ENCODE results near the gene UCKL1.

Gene UCKL1

DNA sequence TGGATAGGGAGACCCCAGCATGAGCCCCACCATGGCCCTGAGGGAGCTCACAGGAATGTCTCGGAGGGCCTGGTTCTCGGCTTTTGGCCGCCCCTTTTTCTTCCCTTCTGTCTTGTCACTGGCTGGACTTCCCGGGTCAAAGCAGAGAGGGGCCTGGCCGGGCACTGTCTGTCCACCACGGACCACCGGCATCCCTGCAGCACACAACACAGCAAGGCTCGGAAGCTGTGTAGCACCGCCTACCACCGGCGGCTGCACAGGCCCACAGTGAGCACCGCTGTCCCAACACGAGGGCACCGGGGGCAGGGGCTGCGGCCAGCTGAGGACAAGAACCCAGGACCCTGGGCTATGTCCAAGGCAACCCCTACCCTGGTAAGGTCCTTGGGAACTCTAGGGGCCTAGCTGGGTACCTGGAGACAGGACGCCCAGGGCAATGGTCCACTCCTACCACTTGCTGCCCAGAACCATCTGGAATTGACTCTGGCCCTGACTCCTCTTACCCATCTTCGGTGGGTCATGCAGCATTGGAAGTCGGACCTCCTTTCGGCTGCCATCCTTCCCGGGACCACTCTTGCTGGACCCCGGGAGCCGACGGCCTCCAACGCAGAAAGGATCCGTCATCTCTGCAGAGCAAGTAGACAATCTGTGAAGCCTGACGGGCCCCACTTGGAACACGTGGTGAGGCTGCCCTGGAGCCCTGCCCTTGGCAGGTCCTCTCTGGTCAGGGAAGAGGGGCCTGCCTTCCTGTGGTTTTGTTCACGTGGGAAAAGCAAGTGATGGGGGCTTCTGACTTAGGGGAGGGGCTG lies 11.3 kb upstream of the UCKL1 start:
- in situ Hi-C loops (cut with HindIII; ENCODE audit: low sequenced_read_pairs) = no loop called here

DNA sequence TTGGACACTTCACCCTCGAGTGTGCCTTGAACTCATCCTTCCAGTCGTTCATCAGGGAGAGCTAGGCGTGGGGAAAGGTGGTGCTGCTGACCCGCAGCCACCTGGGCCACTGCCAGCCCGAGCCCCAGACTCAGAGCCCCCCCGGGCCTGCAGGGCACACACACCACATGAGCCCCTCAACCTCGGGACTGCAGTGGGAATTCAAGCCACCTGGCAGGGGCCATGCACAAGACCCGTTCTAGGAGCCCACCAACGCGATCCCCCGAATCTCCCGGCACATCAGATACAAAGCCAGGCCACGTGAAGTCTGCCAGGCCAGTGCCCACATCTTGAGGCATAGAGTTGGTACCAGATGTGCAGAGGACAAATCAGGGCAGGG lies 10.7 kb upstream of the UCKL1 start:
- in situ Hi-C loops (cut with HindIII; ENCODE audit: low sequenced_read_pairs) = no loop called here
- no peak for DNase-seq (ENCODE audit: low read depth, low spot score)
- H3K4me3 ChIP-seq (ENCODE audit: low read depth, low read length) = no peak overlapping the region
- TF ChIP-seq, protein P1, sequence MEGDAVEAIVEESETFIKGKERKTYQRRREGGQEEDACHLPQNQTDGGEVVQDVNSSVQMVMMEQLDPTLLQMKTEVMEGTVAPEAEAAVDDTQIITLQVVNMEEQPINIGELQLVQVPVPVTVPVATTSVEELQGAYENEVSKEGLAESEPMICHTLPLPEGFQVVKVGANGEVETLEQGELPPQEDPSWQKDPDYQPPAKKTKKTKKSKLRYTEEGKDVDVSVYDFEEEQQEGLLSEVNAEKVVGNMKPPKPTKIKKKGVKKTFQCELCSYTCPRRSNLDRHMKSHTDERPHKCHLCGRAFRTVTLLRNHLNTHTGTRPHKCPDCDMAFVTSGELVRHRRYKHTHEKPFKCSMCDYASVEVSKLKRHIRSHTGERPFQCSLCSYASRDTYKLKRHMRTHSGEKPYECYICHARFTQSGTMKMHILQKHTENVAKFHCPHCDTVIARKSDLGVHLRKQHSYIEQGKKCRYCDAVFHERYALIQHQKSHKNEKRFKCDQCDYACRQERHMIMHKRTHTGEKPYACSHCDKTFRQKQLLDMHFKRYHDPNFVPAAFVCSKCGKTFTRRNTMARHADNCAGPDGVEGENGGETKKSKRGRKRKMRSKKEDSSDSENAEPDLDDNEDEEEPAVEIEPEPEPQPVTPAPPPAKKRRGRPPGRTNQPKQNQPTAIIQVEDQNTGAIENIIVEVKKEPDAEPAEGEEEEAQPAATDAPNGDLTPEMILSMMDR (IDR thresholded peaks at IDR 0.05; ENCODE audit: low read depth, low read length) = no peak

More for the DNA sequence above, 11.3 kb upstream of the UCKL1 start:
- no peak for DNase-seq (ENCODE audit: low read depth, low spot score)
- H3K4me3 ChIP-seq (ENCODE audit: low read depth, low read length) = no peak overlapping the region
- TF ChIP-seq, protein P1 (IDR thresholded peaks at IDR 0.05; ENCODE audit: low read depth, low read length) = no peak

DNA sequence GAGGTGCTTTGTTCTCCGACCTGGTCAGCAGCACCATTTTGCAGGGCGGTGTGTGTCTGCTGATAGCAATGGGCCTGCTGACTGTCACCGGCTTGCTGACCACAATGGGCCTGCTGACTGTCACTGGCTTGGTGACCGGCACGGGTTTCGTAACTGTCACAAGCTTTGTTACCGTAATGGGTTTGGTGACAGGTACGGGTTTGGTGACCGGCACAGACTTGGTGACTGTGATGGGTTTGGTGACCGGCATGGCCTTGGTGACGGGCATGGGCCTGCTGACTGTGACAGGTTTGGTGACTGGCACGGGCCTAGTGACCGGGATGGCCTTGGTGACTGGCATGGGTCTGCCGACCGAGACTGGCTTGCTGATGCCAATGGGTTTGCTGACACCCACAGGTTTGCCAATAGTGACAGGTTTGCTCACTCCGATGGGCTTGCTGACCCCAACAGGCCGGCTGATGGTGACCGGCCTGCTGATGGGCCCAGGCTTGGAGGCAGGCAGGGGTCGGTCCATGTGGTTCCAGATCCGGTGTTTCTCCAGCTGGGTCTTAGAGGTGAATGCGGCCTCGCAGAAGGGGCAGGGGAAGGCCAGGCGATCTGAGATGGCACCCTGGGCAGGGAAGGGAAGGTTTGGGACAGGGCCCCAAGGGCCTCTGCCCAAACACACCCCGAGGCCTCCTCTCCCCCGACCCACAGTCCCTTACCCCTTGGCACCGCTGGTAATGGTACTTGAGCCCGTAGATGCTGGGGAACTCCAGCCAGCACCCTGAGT lies 10.1 kb upstream of the UCKL1 start:
- DNase-seq (ENCODE audit: low read depth, low spot score) = no peak
- in situ Hi-C loops (cut with HindIII; ENCODE audit: low sequenced_read_pairs) = no loop called here

DNA sequence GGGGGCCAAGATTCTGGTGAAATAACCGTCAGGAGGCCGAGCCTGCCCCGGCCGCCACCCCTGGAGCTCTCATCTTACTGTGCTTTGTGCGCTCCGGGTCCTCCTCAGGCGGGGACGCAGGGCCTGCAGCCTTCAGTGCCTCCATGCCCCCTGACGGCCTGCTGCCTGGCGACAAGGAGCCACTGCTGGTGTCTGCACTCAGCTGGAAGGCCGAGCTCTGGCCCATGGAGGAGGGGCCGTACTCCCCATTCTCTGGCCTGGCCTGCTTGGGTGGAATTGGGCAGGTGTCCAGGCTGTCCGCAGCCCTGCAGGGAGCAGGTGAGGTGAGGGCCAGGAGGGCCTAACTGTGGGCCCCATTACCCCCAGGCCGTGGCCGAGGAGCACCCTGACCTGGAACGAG lies 8.2 kb upstream of the UCKL1 start:
- DNase-seq (ENCODE audit: low read depth, low spot score) = no peak
- in situ Hi-C loops (cut with HindIII; ENCODE audit: low sequenced_read_pairs) = no loop called here

More for the DNA sequence above, 10.1 kb upstream of the UCKL1 start:
- no peak overlapping the region for H3K4me3 ChIP-seq (ENCODE audit: low read depth, low read length)
- TF ChIP-seq, protein P1 (IDR thresholded peaks at IDR 0.05; ENCODE audit: low read depth, low read length) = no peak

DNA sequence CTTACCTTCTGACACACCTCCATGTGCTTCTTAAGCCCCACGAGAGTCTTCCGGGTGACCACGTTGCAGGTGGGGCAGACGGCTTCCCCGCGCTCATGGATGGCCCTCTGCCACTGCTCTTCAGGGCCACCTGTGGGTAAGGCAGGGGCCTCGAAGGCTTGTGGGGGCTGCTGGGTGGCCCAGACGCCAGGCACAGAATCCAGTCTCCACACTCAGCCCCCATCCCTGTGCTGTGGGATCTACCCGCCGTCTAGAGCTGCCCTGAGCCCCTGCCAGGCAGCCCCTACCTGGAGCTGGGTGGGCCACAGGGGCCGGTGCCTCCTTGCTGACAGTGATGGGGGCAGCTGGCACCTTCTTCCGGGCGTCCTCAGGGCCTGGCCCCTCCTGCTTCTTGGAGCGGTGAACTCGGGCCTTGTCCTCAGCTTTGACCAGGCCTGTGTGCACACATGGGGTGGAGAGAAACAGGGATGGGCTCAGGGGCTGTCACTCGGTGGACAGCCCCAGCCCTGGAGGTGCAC lies 7.6 kb upstream of the UCKL1 start:
- DNase-seq (ENCODE audit: low read depth, low spot score) = no peak
- in situ Hi-C loops (cut with HindIII; ENCODE audit: low sequenced_read_pairs) = no loop called here

More for the DNA sequence above, 8.2 kb upstream of the UCKL1 start:
- TF ChIP-seq, protein P1 (IDR thresholded peaks at IDR 0.05; ENCODE audit: low read depth, low read length) = no peak
- no peak overlapping the region for H3K4me3 ChIP-seq (ENCODE audit: low read depth, low read length)

DNA sequence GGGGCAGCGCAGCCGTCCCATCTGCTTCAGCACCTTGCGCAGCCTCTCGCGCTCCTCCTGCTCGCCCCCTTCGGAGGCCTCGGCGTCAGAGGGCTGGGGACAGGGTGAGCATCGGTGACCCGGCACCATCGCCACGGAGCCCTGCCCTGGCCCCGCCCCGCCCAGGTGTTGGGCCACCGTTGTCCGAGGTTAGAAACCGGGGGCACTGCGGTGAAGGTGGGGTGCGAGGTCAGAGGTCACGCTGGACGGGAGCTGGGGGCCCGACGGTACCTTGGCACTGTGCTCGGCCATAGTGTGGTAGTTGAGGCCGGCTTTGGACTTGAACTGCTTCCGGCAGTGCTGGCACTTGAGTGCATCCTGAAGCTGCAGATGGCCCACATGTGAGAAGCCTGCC lies 7.1 kb upstream of the UCKL1 start:
- H3K4me3 ChIP-seq (ENCODE audit: low read depth, low read length) = no peak overlapping the region
- TF ChIP-seq, protein P1 (IDR thresholded peaks at IDR 0.05; ENCODE audit: low read depth, low read length) = no peak
- in situ Hi-C loops (cut with HindIII; ENCODE audit: low sequenced_read_pairs) = no loop called here
- DNase-seq (ENCODE audit: low read depth, low spot score) = no peak

More for the DNA sequence above, 7.6 kb upstream of the UCKL1 start:
- no peak overlapping the region for H3K4me3 ChIP-seq (ENCODE audit: low read depth, low read length)
- TF ChIP-seq, protein P1 (IDR thresholded peaks at IDR 0.05; ENCODE audit: low read depth, low read length) = no peak
